ENCODE measurements around the gene NTN1. TPM values are rescaled to one million over a fixed set of nuclear protein-coding genes. Genes with fewer than 3 reads are reported as not detected.

Gene NTN1
- total RNA-seq, 1 donor from 2014 or later, result 7.8 TPM

DNA sequence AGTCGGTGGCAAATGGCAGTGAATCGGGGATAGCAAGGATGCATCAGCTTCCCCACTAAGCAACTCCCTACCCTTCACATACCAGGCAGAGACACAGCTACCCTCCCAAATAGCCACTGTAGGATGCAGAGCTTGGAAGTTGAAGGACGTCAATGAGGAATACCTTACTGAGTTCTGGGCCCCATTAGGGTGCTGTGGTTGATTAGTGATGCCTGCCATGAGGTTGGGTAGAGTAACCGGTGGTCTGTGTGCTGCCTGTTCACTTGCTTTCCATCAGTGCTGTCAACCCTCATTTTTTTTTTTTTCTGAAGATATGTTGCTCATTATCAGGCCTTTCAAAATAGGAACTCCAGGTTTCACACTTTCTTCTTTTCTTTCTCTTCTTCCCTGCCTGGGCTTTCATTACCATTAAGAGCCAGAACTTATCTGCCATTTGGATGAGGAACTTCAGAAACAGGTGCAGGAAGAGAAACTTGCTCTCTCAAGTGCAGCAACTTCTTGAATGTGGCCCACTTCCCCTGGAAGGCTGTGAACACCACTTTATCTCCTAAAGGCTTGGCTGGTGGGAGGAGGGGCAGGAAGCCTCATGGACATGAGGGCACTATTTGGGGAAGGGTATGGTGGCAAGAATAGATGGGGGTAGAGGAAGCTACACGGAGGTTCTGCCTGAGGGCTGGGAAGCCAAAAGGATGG lies 183.5 kb downstream of the NTN1 start:
- no peaks in the 10 kb centered on the region for H3K36me3 ChIP-seq
- H3K27ac ChIP-seq, result no peak overlapping the region
- TF ChIP-seq, protein P1, sequence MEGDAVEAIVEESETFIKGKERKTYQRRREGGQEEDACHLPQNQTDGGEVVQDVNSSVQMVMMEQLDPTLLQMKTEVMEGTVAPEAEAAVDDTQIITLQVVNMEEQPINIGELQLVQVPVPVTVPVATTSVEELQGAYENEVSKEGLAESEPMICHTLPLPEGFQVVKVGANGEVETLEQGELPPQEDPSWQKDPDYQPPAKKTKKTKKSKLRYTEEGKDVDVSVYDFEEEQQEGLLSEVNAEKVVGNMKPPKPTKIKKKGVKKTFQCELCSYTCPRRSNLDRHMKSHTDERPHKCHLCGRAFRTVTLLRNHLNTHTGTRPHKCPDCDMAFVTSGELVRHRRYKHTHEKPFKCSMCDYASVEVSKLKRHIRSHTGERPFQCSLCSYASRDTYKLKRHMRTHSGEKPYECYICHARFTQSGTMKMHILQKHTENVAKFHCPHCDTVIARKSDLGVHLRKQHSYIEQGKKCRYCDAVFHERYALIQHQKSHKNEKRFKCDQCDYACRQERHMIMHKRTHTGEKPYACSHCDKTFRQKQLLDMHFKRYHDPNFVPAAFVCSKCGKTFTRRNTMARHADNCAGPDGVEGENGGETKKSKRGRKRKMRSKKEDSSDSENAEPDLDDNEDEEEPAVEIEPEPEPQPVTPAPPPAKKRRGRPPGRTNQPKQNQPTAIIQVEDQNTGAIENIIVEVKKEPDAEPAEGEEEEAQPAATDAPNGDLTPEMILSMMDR (IDR thresholded peaks at IDR 0.05), result no peak
- ATAC-seq (no peak), DNase-seq (no peak)
- H3K9me3 ChIP-seq, result no peaks in the 10 kb centered on the region
- intact Hi-C loops (cut with DNase I), result no loop called here
- peaks cover 14% of the 10 kb centered on the region for H3K4me1 ChIP-seq
- H3K27me3 ChIP-seq (ENCODE audit: low read depth), result peaks cover 8% of the 10 kb centered on the region
- H3K4me3 ChIP-seq, result no peak overlapping the region

DNA sequence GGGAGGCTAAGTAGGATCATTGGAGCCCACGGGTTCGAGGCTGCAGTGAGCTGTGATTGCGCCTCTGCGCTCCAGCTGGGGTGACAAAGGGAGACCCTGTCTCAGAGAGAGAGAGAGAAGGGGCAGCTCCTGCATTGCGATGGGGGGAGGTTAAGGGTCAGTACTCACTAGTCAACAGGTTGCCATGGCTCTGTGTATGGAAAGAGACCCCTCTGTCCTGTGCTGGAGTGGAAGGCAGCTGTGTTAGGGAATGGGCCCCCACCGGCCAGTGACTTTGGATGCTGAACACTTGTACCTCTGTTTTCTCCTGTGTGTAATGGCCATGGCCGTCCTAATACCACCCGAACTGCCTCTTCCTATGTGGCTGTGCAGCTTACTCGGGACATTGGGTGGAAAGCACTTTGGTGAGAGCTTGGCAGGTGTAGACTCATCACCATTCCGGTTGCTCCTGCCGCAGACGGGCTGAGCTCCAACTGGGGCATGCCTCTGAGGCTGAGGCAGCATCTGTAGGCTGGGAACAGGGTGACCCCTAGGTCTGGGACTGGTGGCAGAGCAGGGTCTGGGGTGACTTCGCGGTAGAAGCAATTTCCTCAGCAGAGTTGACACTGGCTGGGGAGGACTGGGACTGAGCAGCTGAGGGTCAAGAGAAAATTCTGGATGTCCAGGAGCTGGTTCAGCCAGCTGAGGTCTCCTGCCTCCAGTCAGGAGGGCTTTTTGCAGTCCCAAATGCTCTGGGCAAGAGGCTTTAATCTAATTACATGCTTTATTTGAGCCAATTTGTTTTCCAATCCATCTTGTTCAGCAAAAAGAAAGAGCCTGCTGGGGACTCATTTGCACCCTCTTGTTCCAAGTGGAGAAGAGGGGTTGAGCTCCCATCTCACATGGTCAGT lies 184.5 kb downstream of the NTN1 start:
- no peak overlapping the region for H3K4me3 ChIP-seq
- H3K9me3 ChIP-seq, result no peaks in the 10 kb centered on the region
- H3K4me1 ChIP-seq, result peaks cover 14% of the 10 kb centered on the region
- ATAC-seq (no peak), DNase-seq (no peak)
- TF ChIP-seq, protein P1 (IDR thresholded peaks at IDR 0.05), result no peak
- intact Hi-C loops (cut with DNase I), result no loop called here
- H3K27me3 ChIP-seq (ENCODE audit: low read depth), result peaks cover 8% of the 10 kb centered on the region
- H3K36me3 ChIP-seq, result no peaks in the 10 kb centered on the region
- H3K27ac ChIP-seq, result no peak overlapping the region

DNA sequence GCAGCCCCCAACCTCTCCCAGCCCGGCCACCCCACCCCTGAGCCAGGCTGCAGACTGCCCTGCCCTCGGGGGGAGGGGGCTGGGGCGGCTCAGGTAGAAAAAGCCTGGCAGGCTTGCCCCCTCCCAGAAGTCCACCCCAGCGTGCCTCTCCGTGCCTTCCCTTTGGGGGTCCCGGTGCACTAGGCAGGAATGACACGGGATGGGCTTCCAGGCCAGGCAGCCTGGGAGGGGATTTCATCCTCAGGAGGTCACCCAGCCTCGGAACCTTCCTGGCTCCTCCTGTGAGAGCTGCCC lies 185.0 kb downstream of the NTN1 start:
- TF ChIP-seq, protein P1 (IDR thresholded peaks at IDR 0.05), result no peak
- Histone ChIP-seq H3K4me3 (no peak overlapping the region), H3K4me1 (peaks cover 14% of the 10 kb centered on the region), H3K27me3 (ENCODE audit: low read depth) (peaks cover 8% of the 10 kb centered on the region), H3K36me3 (no peaks in the 10 kb centered on the region), H3K27ac (no peak overlapping the region), H3K9me3 (no peaks in the 10 kb centered on the region)
- no peak for DNase-seq
- intact Hi-C loops (cut with DNase I), result no loop called here
- no peak for ATAC-seq

DNA sequence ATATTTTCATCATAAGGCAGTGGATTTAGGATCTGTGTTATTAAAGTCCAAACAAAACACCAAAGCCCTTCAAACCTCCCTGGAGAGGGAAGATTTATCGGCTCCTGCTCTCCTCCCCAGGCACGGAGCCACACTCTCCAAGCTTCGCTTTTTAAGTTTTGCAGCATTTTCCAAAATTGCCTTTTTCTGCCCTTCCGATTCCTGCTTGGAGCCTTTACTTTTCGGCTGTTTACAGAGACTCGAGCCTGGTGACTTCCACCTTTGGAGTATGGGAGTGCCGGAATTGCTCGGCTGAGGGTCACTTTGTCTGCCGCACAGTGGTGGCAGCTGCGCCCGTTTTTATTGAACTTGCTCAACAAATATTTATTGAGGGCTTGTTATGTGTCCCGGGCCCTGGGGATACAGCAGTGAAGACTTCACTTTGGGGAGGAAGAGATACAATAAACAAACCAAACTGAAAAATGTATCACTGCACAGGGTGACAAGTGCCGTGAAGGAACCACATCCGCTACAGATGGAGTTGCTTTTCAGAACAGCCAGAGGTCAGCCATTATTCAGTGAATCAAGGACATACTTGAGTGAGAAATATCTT lies 185.5 kb downstream of the NTN1 start:
- peaks cover 8% of the 10 kb centered on the region for H3K27me3 ChIP-seq (ENCODE audit: low read depth)
- no peaks in the 10 kb centered on the region for H3K9me3 ChIP-seq
- H3K36me3 ChIP-seq, result no peaks in the 10 kb centered on the region
- no peak overlapping the region for H3K27ac ChIP-seq
- no peak for ATAC-seq
- no peak for DNase-seq
- H3K4me3 ChIP-seq, result no peak overlapping the region
- peaks cover 14% of the 10 kb centered on the region for H3K4me1 ChIP-seq
- intact Hi-C loops (cut with DNase I), result no loop called here
- TF ChIP-seq, protein P1 (IDR thresholded peaks at IDR 0.05), result no peak

DNA sequence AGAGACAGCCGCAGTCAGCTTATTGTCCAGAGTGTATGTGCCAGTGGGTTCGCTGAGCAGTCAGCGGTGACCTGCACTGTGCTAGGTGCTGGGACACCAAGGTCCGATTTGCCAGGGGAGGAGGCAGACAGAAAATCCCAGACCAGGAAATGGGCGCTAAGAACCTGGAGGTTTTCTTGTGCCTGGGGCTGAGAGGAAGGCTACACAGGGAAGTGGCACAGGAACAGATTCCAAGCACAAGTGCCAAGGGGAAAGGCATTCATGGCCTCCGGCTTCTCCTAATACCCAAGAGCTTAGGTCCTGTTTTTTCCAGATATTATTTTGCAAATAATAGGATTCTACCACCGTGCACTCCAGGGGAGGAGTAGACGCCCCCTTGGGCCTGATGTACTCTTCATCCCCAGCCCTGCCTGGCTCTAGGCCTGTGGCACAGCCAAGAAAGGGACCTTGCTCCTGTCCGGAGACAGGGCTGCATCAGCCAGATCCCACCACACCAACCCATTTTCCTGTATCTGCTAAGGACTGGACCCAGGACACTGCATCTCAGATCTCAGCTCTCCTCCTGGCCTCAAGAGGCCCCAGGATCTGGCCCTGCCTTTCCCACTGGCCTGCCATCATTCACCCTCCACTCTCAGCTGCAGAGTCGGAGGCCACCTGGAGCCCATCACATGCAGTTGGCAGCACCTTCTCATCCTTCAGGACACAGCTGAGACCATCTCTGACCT lies 187.2 kb downstream of the NTN1 start:
- Histone ChIP-seq H3K27ac (no peak overlapping the region), H3K4me3 (no peak overlapping the region), H3K9me3 (no peaks in the 10 kb centered on the region), H3K4me1 (peaks cover 14% of the 10 kb centered on the region), H3K27me3 (ENCODE audit: low read depth) (peaks cover 8% of the 10 kb centered on the region), H3K36me3 (no peaks in the 10 kb centered on the region)
- DNase-seq (no peak), ATAC-seq (no peak)
- TF ChIP-seq, protein P1 (IDR thresholded peaks at IDR 0.05), result no peak
- intact Hi-C loops (cut with DNase I), result no loop called here

All from lower lobe of right lung (tissue), 2 donors.